DMS79 (cell line): Measurements from ENCODE around the gene RIMS3.
"Not testable (repeated sequence)": the region's sequence is repeated elsewhere in the genome, so short reads cannot be mapped to it uniquely, and the experiment has no call there.

ENCODE experiments used
- DNase-seq: peaks from one replicate; lab custom pipeline; 2025; lab: John Stamatoyannopoulos, UW

Gene RIMS3

GRCh38 chr1:40593449-40594186 lies 71.9 kb downstream of the RIMS3 start:
- peak; percentile 59 for DNase-seq

- no peak for DNase-seq
Observed at GRCh38 chr1:40592107-40592803, 73.2 kb downstream of the RIMS3 start.

GRCh38 chr1:40588586-40588985 lies 76.9 kb downstream of the RIMS3 start:
- DNase-seq, result no peak

- peak; percentile 6 for DNase-seq
Observed at GRCh38 chr1:40583980-40584379, 81.5 kb downstream of the RIMS3 start.

- DNase-seq, result no peak
Observed at GRCh38 chr1:40582116-40582515, 83.4 kb downstream of the RIMS3 start.

- DNase-seq, result no peak
Observed at GRCh38 chr1:40575336-40575735, 90.1 kb downstream of the RIMS3 start.

GRCh38 chr1:40574805-40575204 lies 90.7 kb downstream of the RIMS3 start:
- DNase-seq, result not testable (repeated sequence)
